Measurements from ENCODE around the gene BMP7.

Gene BMP7

GRCh38 chr20:57236813-57237584 is 29.4 kb downstream of the BMP7 start:
- Histone ChIP-seq H3K4me1 (ENCODE audit: insufficient read depth, low read length) (no peaks in the 10 kb centered on the region), H2AFZ (ENCODE audit: low read depth, low read length) (no peak overlapping the region), H3K36me3 (ENCODE audit: insufficient read depth, low read length) (peaks cover 22% of the 10 kb centered on the region), H3K27me3 (ENCODE audit: insufficient read depth, low read length) (no peaks in the 10 kb centered on the region), H3K9me3 (ENCODE audit: low read length) (peaks cover 10% of the 10 kb centered on the region), H3K4me3 (ENCODE audit: low read length) (no peak overlapping the region)

GRCh38 chr20:57234556-57235251 is 31.7 kb downstream of the BMP7 start:
- Histone ChIP-seq H3K4me1 (ENCODE audit: insufficient read depth, low read length) (no peaks in the 10 kb centered on the region), H3K27me3 (ENCODE audit: insufficient read depth, low read length) (no peaks in the 10 kb centered on the region), H2AFZ (ENCODE audit: low read depth, low read length) (no peak overlapping the region), H3K9me3 (ENCODE audit: low read length) (peaks cover 7% of the 10 kb centered on the region), H3K36me3 (ENCODE audit: insufficient read depth, low read length) (peaks cover 23% of the 10 kb centered on the region), H3K4me3 (ENCODE audit: low read length) (no peak overlapping the region)

GRCh38 chr20:57231951-57232428 is 34.5 kb downstream of the BMP7 start:
- Histone ChIP-seq H3K4me1 (ENCODE audit: insufficient read depth, low read length) (no peaks in the 10 kb centered on the region), H3K27me3 (ENCODE audit: insufficient read depth, low read length) (no peaks in the 10 kb centered on the region), H3K9me3 (ENCODE audit: low read length) (peaks cover 2% of the 10 kb centered on the region), H3K36me3 (ENCODE audit: insufficient read depth, low read length) (peaks cover 37% of the 10 kb centered on the region), H3K4me3 (ENCODE audit: low read length) (no peak overlapping the region), H2AFZ (ENCODE audit: low read depth, low read length) (no peak overlapping the region)

- no peaks in the 10 kb centered on the region for H3K4me1 ChIP-seq (ENCODE audit: insufficient read depth, low read length)
- peaks cover 41% of the 10 kb centered on the region for H3K36me3 ChIP-seq (ENCODE audit: insufficient read depth, low read length)
- H3K27me3 ChIP-seq (ENCODE audit: insufficient read depth, low read length), result no peaks in the 10 kb centered on the region
- no peak overlapping the region for H3K4me3 ChIP-seq (ENCODE audit: low read length)
- H3K9me3 ChIP-seq (ENCODE audit: low read length), result peaks cover 2% of the 10 kb centered on the region
- no peak overlapping the region for H2AFZ ChIP-seq (ENCODE audit: low read depth, low read length)
Measured at GRCh38 chr20:57231161-57231560, 35.3 kb downstream of the BMP7 start.

- Histone ChIP-seq H3K4me3 (ENCODE audit: low read length) (no peak overlapping the region), H3K9me3 (ENCODE audit: low read length) (peaks cover 2% of the 10 kb centered on the region), H3K4me1 (ENCODE audit: insufficient read depth, low read length) (no peaks in the 10 kb centered on the region), H3K27me3 (ENCODE audit: insufficient read depth, low read length) (no peaks in the 10 kb centered on the region), H2AFZ (ENCODE audit: low read depth, low read length) (no peak overlapping the region), H3K36me3 (ENCODE audit: insufficient read depth, low read length) (peaks cover 47% of the 10 kb centered on the region)
Measured at GRCh38 chr20:57230247-57230646, 36.2 kb downstream of the BMP7 start.

GRCh38 chr20:57229490-57229889 is 37.0 kb downstream of the BMP7 start:
- H3K9me3 ChIP-seq (ENCODE audit: low read length), result no peaks in the 10 kb centered on the region
- no peak overlapping the region for H3K4me3 ChIP-seq (ENCODE audit: low read length)
- no peaks in the 10 kb centered on the region for H3K27me3 ChIP-seq (ENCODE audit: insufficient read depth, low read length)
- no peak overlapping the region for H2AFZ ChIP-seq (ENCODE audit: low read depth, low read length)
- H3K36me3 ChIP-seq (ENCODE audit: insufficient read depth, low read length), result peaks cover 47% of the 10 kb centered on the region
- H3K4me1 ChIP-seq (ENCODE audit: insufficient read depth, low read length), result no peaks in the 10 kb centered on the region

- Histone ChIP-seq H3K27me3 (ENCODE audit: insufficient read depth, low read length) (no peaks in the 10 kb centered on the region), H3K9me3 (ENCODE audit: low read length) (no peaks in the 10 kb centered on the region), H2AFZ (ENCODE audit: low read depth, low read length) (no peak overlapping the region), H3K36me3 (ENCODE audit: insufficient read depth, low read length) (peaks cover 57% of the 10 kb centered on the region), H3K4me1 (ENCODE audit: insufficient read depth, low read length) (no peaks in the 10 kb centered on the region), H3K4me3 (ENCODE audit: low read length) (no peak overlapping the region)
Measured at GRCh38 chr20:57225830-57226229, 40.6 kb downstream of the BMP7 start.

GRCh38 chr20:57225197-57225733 is 41.2 kb downstream of the BMP7 start:
- Histone ChIP-seq H3K9me3 (ENCODE audit: low read length) (no peaks in the 10 kb centered on the region), H3K4me3 (ENCODE audit: low read length) (no peak overlapping the region), H3K27me3 (ENCODE audit: insufficient read depth, low read length) (no peaks in the 10 kb centered on the region), H2AFZ (ENCODE audit: low read depth, low read length) (no peak overlapping the region), H3K4me1 (ENCODE audit: insufficient read depth, low read length) (no peaks in the 10 kb centered on the region), H3K36me3 (ENCODE audit: insufficient read depth, low read length) (peaks cover 60% of the 10 kb centered on the region)

GRCh38 chr20:57224641-57225138 is 41.8 kb downstream of the BMP7 start:
- Histone ChIP-seq H3K4me1 (ENCODE audit: insufficient read depth, low read length) (no peaks in the 10 kb centered on the region), H3K27me3 (ENCODE audit: insufficient read depth, low read length) (no peaks in the 10 kb centered on the region), H3K36me3 (ENCODE audit: insufficient read depth, low read length) (peaks cover 66% of the 10 kb centered on the region), H3K9me3 (ENCODE audit: low read length) (no peaks in the 10 kb centered on the region), H3K4me3 (ENCODE audit: low read length) (no peak overlapping the region), H2AFZ (ENCODE audit: low read depth, low read length) (no peak overlapping the region)

GRCh38 chr20:57223648-57224489 is 42.6 kb downstream of the BMP7 start:
- Histone ChIP-seq H3K27me3 (ENCODE audit: insufficient read depth, low read length) (no peaks in the 10 kb centered on the region), H3K36me3 (ENCODE audit: insufficient read depth, low read length) (peaks cover 69% of the 10 kb centered on the region), H2AFZ (ENCODE audit: low read depth, low read length) (no peak overlapping the region), H3K9me3 (ENCODE audit: low read length) (no peaks in the 10 kb centered on the region), H3K4me1 (ENCODE audit: insufficient read depth, low read length) (no peaks in the 10 kb centered on the region), H3K4me3 (ENCODE audit: low read length) (no peak overlapping the region)

GRCh38 chr20:57222631-57222950 is 43.9 kb downstream of the BMP7 start:
- no peaks in the 10 kb centered on the region for H3K9me3 ChIP-seq (ENCODE audit: low read length)
- H3K4me3 ChIP-seq (ENCODE audit: low read length), result no peak overlapping the region
- peaks cover 73% of the 10 kb centered on the region for H3K36me3 ChIP-seq (ENCODE audit: insufficient read depth, low read length)
- H3K27me3 ChIP-seq (ENCODE audit: insufficient read depth, low read length), result no peaks in the 10 kb centered on the region
- no peaks in the 10 kb centered on the region for H3K4me1 ChIP-seq (ENCODE audit: insufficient read depth, low read length)
- no peak overlapping the region for H2AFZ ChIP-seq (ENCODE audit: low read depth, low read length)

GRCh38 chr20:57221916-57222630 is 44.4 kb downstream of the BMP7 start:
- H3K4me3 ChIP-seq (ENCODE audit: low read length), result no peak overlapping the region
- H2AFZ ChIP-seq (ENCODE audit: low read depth, low read length), result no peak overlapping the region
- H3K36me3 ChIP-seq (ENCODE audit: insufficient read depth, low read length), result peaks cover 73% of the 10 kb centered on the region
- no peaks in the 10 kb centered on the region for H3K27me3 ChIP-seq (ENCODE audit: insufficient read depth, low read length)
- no peaks in the 10 kb centered on the region for H3K9me3 ChIP-seq (ENCODE audit: low read length)
- H3K4me1 ChIP-seq (ENCODE audit: insufficient read depth, low read length), result no peaks in the 10 kb centered on the region

Data from neuron (in vitro differentiated cells).